ENCODE data around the gene STAM. TPM values are rescaled to one million over a fixed set of nuclear protein-coding genes. Genes with fewer than 3 reads are reported as not detected.
A peak's percentile ranks its signal among the peaks of the same experiment; 100 is the strongest.

The STAM gene
- polyA plus RNA-seq, 1 of the 3 experiments (the other 2 are of a cell fraction): 19.1 TPM

DNA sequence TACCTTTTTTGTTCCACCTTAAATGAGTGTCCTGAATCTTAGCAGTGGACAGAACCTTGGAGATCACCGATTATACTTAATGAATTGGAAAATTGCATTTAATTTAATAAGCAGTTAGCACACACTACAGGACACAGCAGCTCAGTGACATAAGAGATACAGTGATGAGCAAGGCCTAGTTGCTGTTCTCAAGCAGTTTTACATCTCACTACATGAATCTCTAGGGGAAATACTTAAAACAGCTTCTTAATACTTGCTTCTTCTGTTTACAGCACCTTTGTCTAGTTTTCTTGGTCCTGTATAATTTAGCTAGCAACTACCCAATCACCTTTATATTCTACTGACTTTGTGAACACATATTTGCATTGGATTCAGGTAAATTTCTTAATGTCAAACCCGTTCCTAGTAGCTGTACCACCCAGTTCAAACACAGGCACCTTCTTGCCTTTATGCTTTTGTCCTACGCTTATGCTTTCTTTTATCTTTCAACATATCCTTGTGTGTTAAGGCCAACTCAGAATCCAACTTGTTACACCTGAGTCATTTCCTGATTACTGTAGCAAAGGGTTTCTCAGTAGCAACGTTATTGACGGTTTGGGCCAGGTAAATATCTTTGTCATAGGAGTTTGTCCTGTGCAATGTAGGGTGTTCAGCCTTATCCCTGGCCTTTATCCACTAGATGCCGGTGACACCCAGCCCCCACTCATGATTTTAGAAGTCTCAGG is 1.8 kb downstream of the STAM start:
- peak overlapping the region; percentile 85 for H3K4me2 ChIP-seq
- TF ChIP-seq JUND (IDR thresholded peaks at IDR 0.05): no peak
- TF ChIP-seq, protein P1, sequence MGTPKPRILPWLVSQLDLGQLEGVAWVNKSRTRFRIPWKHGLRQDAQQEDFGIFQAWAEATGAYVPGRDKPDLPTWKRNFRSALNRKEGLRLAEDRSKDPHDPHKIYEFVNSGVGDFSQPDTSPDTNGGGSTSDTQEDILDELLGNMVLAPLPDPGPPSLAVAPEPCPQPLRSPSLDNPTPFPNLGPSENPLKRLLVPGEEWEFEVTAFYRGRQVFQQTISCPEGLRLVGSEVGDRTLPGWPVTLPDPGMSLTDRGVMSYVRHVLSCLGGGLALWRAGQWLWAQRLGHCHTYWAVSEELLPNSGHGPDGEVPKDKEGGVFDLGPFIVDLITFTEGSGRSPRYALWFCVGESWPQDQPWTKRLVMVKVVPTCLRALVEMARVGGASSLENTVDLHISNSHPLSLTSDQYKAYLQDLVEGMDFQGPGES (IDR thresholded peaks at IDR 0.05; ENCODE audit: low read depth, low read length): no peak
- peaks cover 18% of the 10 kb centered on the region for H3F3A ChIP-seq (replicated peaks; ENCODE audit: insufficient read depth)
- peaks cover 89% of the 10 kb centered on the region for H3K79me2 ChIP-seq (ENCODE audit: insufficient read depth)
- no peak for DNase-seq
- 66% methylated on average over 6 of the region's 6 CpGs for WGBS (ENCODE audit: low lambda C conversion rate)
- peaks cover 14 to 15% of the 10 kb centered on the region in 2 experiments; a peak in 3 of 4 replicates for H3K4me1 ChIP-seq (ENCODE audit: control insufficient read depth in 1 of 2, insufficient read depth in 2 of 2, low read depth in 1 of 2, low read length in 1 of 2)
- CTCF ChIA-PET: no interaction called here
- H2AFZ ChIP-seq (ENCODE audit: low read depth): no peak overlapping the region
- H4K20me1 ChIP-seq (ENCODE audit: insufficient read depth): no peaks in the 10 kb centered on the region
- H3K9ac ChIP-seq: peak overlapping the region; percentile 92; the same call in 1 of the 2 replicates
- H3K9me3 ChIP-seq: no peaks in the 10 kb centered on the region
- H3K36me3 ChIP-seq (replicated peaks in 1 of 2; ENCODE audit: control insufficient read depth in 1 of 2, insufficient read depth in 2 of 2, low read length in 1 of 2): peaks cover 0 to 8% of the 10 kb centered on the region in 2 experiments
- no peaks in the 10 kb centered on the region for H3K27me3 ChIP-seq (ENCODE audit: insufficient read depth)
- no peaks in the 10 kb centered on the region for H3K9me2 ChIP-seq
- POLR2A ChIA-PET: no interaction called here
- no peak overlapping the region for H3K27ac ChIP-seq (ENCODE audit: low read depth in 2 of 2, low read length in 1 of 2)
- peak overlapping the region; percentile 83 to 94; a peak in 3 of 4 replicates for H3K4me3 ChIP-seq (ENCODE audit: low read depth in 2 of 2, low read length in 1 of 2)

DNA sequence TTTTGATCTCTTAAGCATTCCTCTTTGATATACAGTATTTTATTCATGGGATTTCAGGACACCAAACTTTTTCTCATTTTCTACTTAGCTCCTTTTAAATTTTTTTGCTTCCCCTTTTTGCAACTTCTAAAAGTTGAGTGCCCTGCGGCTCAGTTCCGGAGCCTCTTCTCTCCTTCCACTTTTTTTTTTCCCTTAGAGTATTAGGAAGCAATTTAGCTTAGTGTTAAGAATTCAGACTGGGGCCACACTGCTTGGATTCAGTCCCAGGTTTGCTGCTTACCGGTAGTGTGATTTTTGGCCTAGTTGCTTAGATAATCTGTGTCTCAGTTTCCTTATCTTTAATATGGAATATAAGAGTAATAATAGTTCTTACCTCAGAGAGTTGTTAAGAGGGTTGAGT is 3.4 kb downstream of the STAM start:
- ChIA-PET POLR2A (no interaction called here), CTCF (interaction anchor here (0.7 to 1.7 kb wide), 3 partner anchors 30 to 95 kb away, joined by 3 to 6 read pairs (median 3); partner anchors contain the start of gene HACD1)
- H3K9ac ChIP-seq: no peak overlapping the region
- peaks cover 14 to 23% of the 10 kb centered on the region in 2 experiments; a peak in 3 of 4 replicates for H3K4me1 ChIP-seq (ENCODE audit: control insufficient read depth in 1 of 2, insufficient read depth in 2 of 2, low read depth in 1 of 2, low read length in 1 of 2)
- H3K27me3 ChIP-seq (ENCODE audit: insufficient read depth): no peaks in the 10 kb centered on the region
- H3K4me2 ChIP-seq: no peak overlapping the region
- no peaks in the 10 kb centered on the region for H3K9me2 ChIP-seq
- H2AFZ ChIP-seq (ENCODE audit: low read depth): no peak overlapping the region
- no peak overlapping the region for H3K4me3 ChIP-seq (ENCODE audit: low read depth in 2 of 2, low read length in 1 of 2)
- DNase-seq: no peak
- peaks cover 0 to 4% of the 10 kb centered on the region in 2 experiments for H3K36me3 ChIP-seq (replicated peaks in 1 of 2; ENCODE audit: control insufficient read depth in 1 of 2, insufficient read depth in 2 of 2, low read length in 1 of 2)
- no peak overlapping the region for H3K27ac ChIP-seq (ENCODE audit: low read depth in 2 of 2, low read length in 1 of 2)
- H3K9me3 ChIP-seq: no peaks in the 10 kb centered on the region
- H4K20me1 ChIP-seq (ENCODE audit: insufficient read depth): no peaks in the 10 kb centered on the region; the same call in 1 of the 2 replicates
- WGBS (ENCODE audit: low lambda C conversion rate): 96% methylated on average over 3 of the region's 3 CpGs
- H3F3A ChIP-seq (replicated peaks; ENCODE audit: insufficient read depth): peaks cover 23% of the 10 kb centered on the region
- H3K79me2 ChIP-seq (ENCODE audit: insufficient read depth): peaks cover 93% of the 10 kb centered on the region
- TF ChIP-seq FOXJ3 (CRISPR knock-in tag; IDR thresholded peaks at IDR 0.05) (no peak), TEAD4 (IDR thresholded peaks at IDR 0.05; ENCODE audit: borderline replicate concordance, insufficient read depth) (no peak), RFX5 (IDR thresholded peaks at IDR 0.05; ENCODE audit: low read length) (no peak), GATA2 (CRISPR knock-in tag; IDR thresholded peaks at IDR 0.05) (no peak), SIN3A (IDR thresholded peaks at IDR 0.05; ENCODE audit: borderline replicate concordance, low read depth, low read length) (no peak), FOXM1 (IDR thresholded peaks at IDR 0.05; ENCODE audit: low read depth) (no peak), ELF1 (IDR thresholded peaks at IDR 0.05) (no peak), POLR2AphosphoS5 (IDR thresholded peaks at IDR 0.05; ENCODE audit: low read depth, low read length) (no peak), TCF12 (IDR thresholded peaks at IDR 0.05) (no peak), RAD21 (IDR thresholded peaks at IDR 0.05; ENCODE audit: low read length) (no peak), MXI1 (IDR thresholded peaks at IDR 0.05; ENCODE audit: low read depth, low read length) (no peak), RXRA (IDR thresholded peaks at IDR 0.05; ENCODE audit: borderline replicate concordance, low read depth) (no peak), JUND (IDR thresholded peaks at IDR 0.05) (no peak), NFIC (IDR thresholded peaks at IDR 0.05; ENCODE audit: borderline replicate concordance) (no peak), RCOR1 (IDR thresholded peaks at IDR 0.05; ENCODE audit: low read length) (no peak), CHD2 (IDR thresholded peaks at IDR 0.05; ENCODE audit: low read length, partially characterized antibody) (no peak)
- TF ChIP-seq, protein P2, sequence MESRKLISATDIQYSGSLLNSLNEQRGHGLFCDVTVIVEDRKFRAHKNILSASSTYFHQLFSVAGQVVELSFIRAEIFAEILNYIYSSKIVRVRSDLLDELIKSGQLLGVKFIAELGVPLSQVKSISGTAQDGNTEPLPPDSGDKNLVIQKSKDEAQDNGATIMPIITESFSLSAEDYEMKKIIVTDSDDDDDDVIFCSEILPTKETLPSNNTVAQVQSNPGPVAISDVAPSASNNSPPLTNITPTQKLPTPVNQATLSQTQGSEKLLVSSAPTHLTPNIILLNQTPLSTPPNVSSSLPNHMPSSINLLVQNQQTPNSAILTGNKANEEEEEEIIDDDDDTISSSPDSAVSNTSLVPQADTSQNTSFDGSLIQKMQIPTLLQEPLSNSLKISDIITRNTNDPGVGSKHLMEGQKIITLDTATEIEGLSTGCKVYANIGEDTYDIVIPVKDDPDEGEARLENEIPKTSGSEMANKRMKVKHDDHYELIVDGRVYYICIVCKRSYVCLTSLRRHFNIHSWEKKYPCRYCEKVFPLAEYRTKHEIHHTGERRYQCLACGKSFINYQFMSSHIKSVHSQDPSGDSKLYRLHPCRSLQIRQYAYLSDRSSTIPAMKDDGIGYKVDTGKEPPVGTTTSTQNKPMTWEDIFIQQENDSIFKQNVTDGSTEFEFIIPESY (IDR thresholded peaks at IDR 0.05; ENCODE audit: borderline replicate concordance, low read depth): no peak
- TF ChIP-seq, protein P3, sequence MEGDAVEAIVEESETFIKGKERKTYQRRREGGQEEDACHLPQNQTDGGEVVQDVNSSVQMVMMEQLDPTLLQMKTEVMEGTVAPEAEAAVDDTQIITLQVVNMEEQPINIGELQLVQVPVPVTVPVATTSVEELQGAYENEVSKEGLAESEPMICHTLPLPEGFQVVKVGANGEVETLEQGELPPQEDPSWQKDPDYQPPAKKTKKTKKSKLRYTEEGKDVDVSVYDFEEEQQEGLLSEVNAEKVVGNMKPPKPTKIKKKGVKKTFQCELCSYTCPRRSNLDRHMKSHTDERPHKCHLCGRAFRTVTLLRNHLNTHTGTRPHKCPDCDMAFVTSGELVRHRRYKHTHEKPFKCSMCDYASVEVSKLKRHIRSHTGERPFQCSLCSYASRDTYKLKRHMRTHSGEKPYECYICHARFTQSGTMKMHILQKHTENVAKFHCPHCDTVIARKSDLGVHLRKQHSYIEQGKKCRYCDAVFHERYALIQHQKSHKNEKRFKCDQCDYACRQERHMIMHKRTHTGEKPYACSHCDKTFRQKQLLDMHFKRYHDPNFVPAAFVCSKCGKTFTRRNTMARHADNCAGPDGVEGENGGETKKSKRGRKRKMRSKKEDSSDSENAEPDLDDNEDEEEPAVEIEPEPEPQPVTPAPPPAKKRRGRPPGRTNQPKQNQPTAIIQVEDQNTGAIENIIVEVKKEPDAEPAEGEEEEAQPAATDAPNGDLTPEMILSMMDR (IDR thresholded peaks at IDR 0.05): no peak
- TF ChIP-seq, protein P4, sequence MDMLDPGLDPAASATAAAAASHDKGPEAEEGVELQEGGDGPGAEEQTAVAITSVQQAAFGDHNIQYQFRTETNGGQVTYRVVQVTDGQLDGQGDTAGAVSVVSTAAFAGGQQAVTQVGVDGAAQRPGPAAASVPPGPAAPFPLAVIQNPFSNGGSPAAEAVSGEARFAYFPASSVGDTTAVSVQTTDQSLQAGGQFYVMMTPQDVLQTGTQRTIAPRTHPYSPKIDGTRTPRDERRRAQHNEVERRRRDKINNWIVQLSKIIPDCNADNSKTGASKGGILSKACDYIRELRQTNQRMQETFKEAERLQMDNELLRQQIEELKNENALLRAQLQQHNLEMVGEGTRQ (IDR thresholded peaks at IDR 0.05; ENCODE audit: borderline replicate concordance, low read depth, low read length): no peak
- TF ChIP-seq, protein P5, sequence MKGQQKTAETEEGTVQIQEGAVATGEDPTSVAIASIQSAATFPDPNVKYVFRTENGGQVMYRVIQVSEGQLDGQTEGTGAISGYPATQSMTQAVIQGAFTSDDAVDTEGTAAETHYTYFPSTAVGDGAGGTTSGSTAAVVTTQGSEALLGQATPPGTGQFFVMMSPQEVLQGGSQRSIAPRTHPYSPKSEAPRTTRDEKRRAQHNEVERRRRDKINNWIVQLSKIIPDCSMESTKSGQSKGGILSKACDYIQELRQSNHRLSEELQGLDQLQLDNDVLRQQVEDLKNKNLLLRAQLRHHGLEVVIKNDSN (IDR thresholded peaks at IDR 0.05; ENCODE audit: borderline replicate concordance, low read depth): no peak

Data from SK-N-SH (cell line).